HEK293 (cell line): ENCODE data around the gene OR1D2.
A peak's percentile ranks its signal among the peaks of the same experiment; 100 is the strongest.

ENCODE experiments used
- CTCF ChIA-PET: fragments of 350-600 bp; formaldehyde crosslinking; extraction: SDS; loops from one replicate; lab custom pipeline; 2021; ENCODE audit warnings: antibody characterized with exemption; lab: Yijun Ruan, JAX
- POLR2A ChIA-PET: fragments of 300-600 bp; formaldehyde crosslinking; extraction: SDS; loops from one replicate; lab custom pipeline; 2020; ENCODE audit warnings: antibody characterized with exemption, inconsistent platforms; lab: Yijun Ruan, JAX
- H3K27ac ChIP-seq: fragments of 200-500 bp; sonication (Bioruptor generic); 2 replicates; pipeline ENCODE4 v1.5.1; 2014; ENCODE audit warnings: low read depth, low read length, control low read depth, inconsistent platforms; ENCODE audit errors: extremely low read depth
- H3K36me3 ChIP-seq, 2 experiments: fragments of 200-500 bp in 1 of 2; sonication (Bioruptor generic) in 1 of 2; 1 replicate in 1 of 2; 2 replicates in 1 of 2; pipeline ENCODE4 v1.5.1; 2014 to 2017; ENCODE audit warnings: inconsistent platforms in 2 of 2, low read length in 2 of 2; ENCODE audit not compliant: control insufficient read depth in 2 of 2, insufficient read depth in 1 of 2
- H3K4me1 ChIP-seq: fragments of 200-500 bp; sonication (Bioruptor generic); 2 replicates; pipeline ENCODE4 v1.5.1; 2014; ENCODE audit warnings: mild to moderate bottlenecking, low read length, inconsistent platforms; ENCODE audit not compliant: control insufficient read depth, insufficient read depth
- H3K4me3 ChIP-seq: 2 replicates; pipeline ENCODE4 v1.5.1; 2011; ENCODE audit warnings: low read depth, mild to moderate bottlenecking, control low read depth, low read length, moderate library complexity
- H3K9me3 ChIP-seq: fragments of 200-500 bp; sonication (Bioruptor generic); 2 replicates; pipeline ENCODE4 v1.5.1; 2014; ENCODE audit warnings: low read depth, low read length, inconsistent platforms; ENCODE audit not compliant: control insufficient read depth, insufficient read depth
- FEZF1 ChIP-seq: fragments of 450-650 bp; formaldehyde crosslinking; IDR thresholded peaks from 2 replicates; pipeline ENCODE4 v1.5.1; 2016; ENCODE audit warnings: missing biosample characterization, missing genetic modification characterization
- HOXC10 ChIP-seq: sonication (generic); formaldehyde crosslinking; IDR thresholded peaks from 2 replicates; pipeline ENCODE4 v1.8.1; 2023; ENCODE audit warnings: mild to moderate bottlenecking, missing genetic modification reagents
- KLF10 ChIP-seq: fragments of 450-650 bp; IDR thresholded peaks from 2 replicates; pipeline ENCODE4 v1.5.1; 2018; ENCODE audit warnings: missing biosample characterization, mild to moderate bottlenecking, missing genetic modification characterization
- KLF8 ChIP-seq: fragments of 450-650 bp; formaldehyde crosslinking; IDR thresholded peaks from 2 replicates; pipeline ENCODE4 v1.5.1; 2016; ENCODE audit warnings: missing biosample characterization, missing genetic modification characterization
- RBAK ChIP-seq: fragments of 450-650 bp; formaldehyde crosslinking; IDR thresholded peaks from 2 replicates; pipeline ENCODE4 v1.5.1; 2016; ENCODE audit warnings: missing biosample characterization, missing genetic modification characterization
- REPIN1 ChIP-seq: fragments of 450-650 bp; formaldehyde crosslinking; IDR thresholded peaks from 2 replicates; pipeline ENCODE4 v1.5.1; 2017; ENCODE audit warnings: missing biosample characterization, missing genetic modification characterization, low read depth
- SCRT2 ChIP-seq: fragments of 450-650 bp; formaldehyde crosslinking; IDR thresholded peaks from 2 replicates; pipeline ENCODE4 v1.5.1; 2016; ENCODE audit warnings: missing biosample characterization, missing genetic modification characterization
- ZBTB20 ChIP-seq: fragments of 450-650 bp; formaldehyde crosslinking; IDR thresholded peaks from 2 replicates; pipeline ENCODE4 v1.5.1; 2016; ENCODE audit warnings: missing biosample characterization, missing genetic modification characterization
- ZBTB21 ChIP-seq: fragments of 450-650 bp; formaldehyde crosslinking; IDR thresholded peaks from 2 replicates; pipeline ENCODE4 v1.5.1; 2017; ENCODE audit warnings: missing biosample characterization, missing genetic modification characterization
- ZNF114 ChIP-seq: fragments of 450-650 bp; formaldehyde crosslinking; IDR thresholded peaks from 2 replicates; pipeline ENCODE4 v1.5.0; 2017; ENCODE audit warnings: missing biosample characterization, missing genetic modification characterization
- ZNF174 ChIP-seq: fragments of 450-650 bp; formaldehyde crosslinking; IDR thresholded peaks from 2 replicates; pipeline ENCODE4 v1.5.0; 2017; ENCODE audit warnings: missing biosample characterization, mild to moderate bottlenecking, missing genetic modification characterization
- ZNF211 ChIP-seq: fragments of 450-650 bp; formaldehyde crosslinking; IDR thresholded peaks from 2 replicates; pipeline ENCODE4 v1.5.1; 2016; ENCODE audit warnings: low read depth, missing biosample characterization, missing genetic modification characterization
- ZNF302 ChIP-seq: fragments of 450-650 bp; formaldehyde crosslinking; IDR thresholded peaks from 2 replicates; pipeline ENCODE4 v1.5.1; 2016; ENCODE audit warnings: missing biosample characterization, missing genetic modification characterization, low read depth
- ZNF350 ChIP-seq: fragments of 450-650 bp; formaldehyde crosslinking; IDR thresholded peaks from 2 replicates; pipeline ENCODE4 v1.5.0; 2017; ENCODE audit warnings: missing biosample characterization, mild to moderate bottlenecking, missing genetic modification characterization
- ZNF37A ChIP-seq: fragments of 450-650 bp; IDR thresholded peaks from 2 replicates; pipeline ENCODE4 v1.5.1; 2018; ENCODE audit warnings: missing biosample characterization, missing genetic modification characterization
- ZNF416 ChIP-seq: fragments of 450-650 bp; formaldehyde crosslinking; IDR thresholded peaks from 2 replicates; pipeline ENCODE4 v1.5.1; 2016; ENCODE audit warnings: missing biosample characterization, missing genetic modification characterization
- ZNF426 ChIP-seq: fragments of 450-650 bp; formaldehyde crosslinking; IDR thresholded peaks from 2 replicates; pipeline ENCODE4 v1.5.1; 2017; ENCODE audit warnings: missing biosample characterization, missing genetic modification characterization, mild to moderate bottlenecking, inconsistent platforms, moderate library complexity
- ZNF501 ChIP-seq: fragments of 450-650 bp; formaldehyde crosslinking; IDR thresholded peaks from 2 replicates; pipeline ENCODE4 v1.5.1; 2016; ENCODE audit warnings: missing biosample characterization, missing genetic modification characterization
- ZNF521 ChIP-seq: fragments of 450-650 bp; formaldehyde crosslinking; IDR thresholded peaks from 2 replicates; pipeline ENCODE4 v1.5.1; 2017; ENCODE audit warnings: missing biosample characterization, mild to moderate bottlenecking, missing genetic modification characterization
- ZNF548 ChIP-seq: fragments of 450-650 bp; formaldehyde crosslinking; IDR thresholded peaks from 2 replicates; pipeline ENCODE4 v1.5.1; 2016; ENCODE audit warnings: missing biosample characterization, missing genetic modification characterization
- ZNF610 ChIP-seq: fragments of 450-650 bp; formaldehyde crosslinking; IDR thresholded peaks from 2 replicates; pipeline ENCODE4 v1.5.1; 2016; ENCODE audit warnings: missing biosample characterization, missing genetic modification characterization, borderline replicate concordance
- ZNF654 ChIP-seq: fragments of 450-650 bp; formaldehyde crosslinking; IDR thresholded peaks from 2 replicates; pipeline ENCODE4 v1.5.1; 2016; ENCODE audit warnings: low read depth, missing biosample characterization, missing genetic modification characterization
- ZSCAN30 ChIP-seq: fragments of 450-650 bp; IDR thresholded peaks from 2 replicates; pipeline ENCODE4 v1.5.1; 2018; ENCODE audit warnings: missing biosample characterization, mild to moderate bottlenecking, missing genetic modification characterization, moderate library complexity
- TF ChIP-seq, protein P1 (sequence below): fragments of 450-650 bp; formaldehyde crosslinking; IDR thresholded peaks from 2 replicates; pipeline ENCODE4 v1.5.1; 2016; ENCODE audit warnings: missing biosample characterization, missing genetic modification characterization
- TF ChIP-seq, protein P2 (sequence below): fragments of 450-650 bp; formaldehyde crosslinking; IDR thresholded peaks from 2 replicates; pipeline ENCODE4 v1.5.1; 2016; ENCODE audit warnings: missing biosample characterization, missing genetic modification characterization
- TF ChIP-seq, protein P3 (sequence below): fragments of 450-650 bp; formaldehyde crosslinking; IDR thresholded peaks from 2 replicates; pipeline ENCODE4 v1.5.1; 2016; ENCODE audit warnings: missing biosample characterization, missing genetic modification characterization

Gene OR1D2

DNA sequence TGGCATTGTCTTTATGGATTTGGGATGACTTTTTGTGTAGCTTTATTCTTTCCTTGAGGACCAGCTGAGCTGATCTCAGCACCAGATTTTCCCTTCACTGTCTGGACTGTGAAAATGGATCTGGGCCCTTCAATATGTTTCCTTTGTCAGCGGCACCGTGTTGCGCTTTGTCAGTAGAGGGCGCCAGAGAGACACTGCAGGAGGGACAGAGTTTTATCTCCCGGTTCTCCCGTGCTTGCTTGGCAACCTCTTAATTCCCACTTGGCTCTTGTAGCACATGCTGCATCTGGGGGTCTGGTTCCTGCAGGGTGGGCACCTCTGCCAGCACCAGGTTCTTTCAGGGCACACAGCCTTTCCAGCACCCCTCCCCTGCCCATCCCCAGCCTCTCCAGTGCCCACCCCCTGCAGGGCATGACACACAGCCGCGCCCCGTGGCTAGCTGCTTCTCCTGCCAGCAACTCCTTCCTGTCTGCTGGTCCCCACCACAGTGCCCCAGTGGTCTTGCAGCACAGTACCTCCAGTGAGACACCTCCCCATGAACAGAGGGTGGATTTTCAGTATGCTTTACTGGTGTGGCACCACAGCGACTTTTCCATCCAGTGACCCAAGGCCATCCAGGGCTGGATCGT is 60.4 kb downstream of the OR1D2 start (continued):
- no peak for TF ChIP-seq KLF10 (tag by site-specific recombination)
- 0 out of 2 replicates have a peak, but pooled peaks have one; percentile 32 for TF ChIP-seq KLF8 (tag by site-specific recombination)
- TF ChIP-seq, protein P1, sequence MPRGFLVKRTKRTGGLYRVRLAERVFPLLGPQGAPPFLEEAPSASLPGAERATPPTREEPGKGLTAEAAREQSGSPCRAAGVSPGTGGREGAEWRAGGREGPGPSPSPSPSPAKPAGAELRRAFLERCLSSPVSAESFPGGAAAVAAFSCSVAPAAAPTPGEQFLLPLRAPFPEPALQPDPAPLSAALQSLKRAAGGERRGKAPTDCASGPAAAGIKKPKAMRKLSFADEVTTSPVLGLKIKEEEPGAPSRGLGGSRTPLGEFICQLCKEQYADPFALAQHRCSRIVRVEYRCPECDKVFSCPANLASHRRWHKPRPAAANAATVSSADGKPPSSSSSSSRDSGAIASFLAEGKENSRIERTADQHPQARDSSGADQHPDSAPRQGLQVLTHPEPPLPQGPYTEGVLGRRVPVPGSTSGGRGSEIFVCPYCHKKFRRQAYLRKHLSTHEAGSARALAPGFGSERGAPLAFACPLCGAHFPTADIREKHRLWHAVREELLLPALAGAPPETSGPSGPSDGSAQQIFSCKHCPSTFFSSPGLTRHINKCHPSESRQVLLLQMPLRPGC (tag by site-specific recombination) = no peak
- no peak for TF ChIP-seq ZNF37A
- no peak for TF ChIP-seq ZNF350
- no peak for TF ChIP-seq ZNF521
- TF ChIP-seq ZNF654 = peak; percentile 56
- TF ChIP-seq ZNF114 = no peak
- no peak for TF ChIP-seq ZNF416 (tag by site-specific recombination)
- no peak for TF ChIP-seq REPIN1 (tag by site-specific recombination)
- TF ChIP-seq FEZF1 = no peak
- no peak for TF ChIP-seq ZNF548 (tag by site-specific recombination)
- no peak for TF ChIP-seq ZNF302 (tag by site-specific recombination)

DNA sequence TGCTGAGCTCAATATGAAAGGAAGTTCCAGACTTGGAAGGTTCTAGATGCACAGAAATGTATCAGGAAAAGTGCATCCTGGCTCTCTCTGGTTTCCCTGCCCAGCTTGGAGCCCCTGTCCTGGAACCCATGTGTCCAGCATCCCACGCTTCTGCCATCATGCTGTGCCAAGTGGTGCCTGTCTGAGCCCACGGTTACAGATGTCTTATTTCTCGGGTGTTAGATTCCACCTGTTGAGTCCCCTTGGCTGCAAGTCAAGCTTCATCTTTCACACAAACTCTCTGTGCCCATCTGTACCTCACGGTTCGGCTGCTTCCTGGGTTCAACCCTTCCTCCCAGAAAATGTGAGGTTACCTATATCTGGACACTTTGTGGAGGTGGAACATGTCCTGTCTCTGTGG is 63.3 kb downstream of the OR1D2 start:
- H3K4me3 ChIP-seq = no peak overlapping the region
- H3K9me3 ChIP-seq = peaks cover 4% of the 10 kb centered on the region; the same call in 1 of the 2 replicates
- H3K27ac ChIP-seq = no peak overlapping the region
- POLR2A ChIA-PET = interaction anchor here (0.6 kb wide), 1 partner anchor 782 kb away, joined by 4 read pairs; no protein-coding TSS in a partner anchor
- no peaks in the 10 kb centered on the region for H3K36me3 ChIP-seq
- CTCF ChIA-PET = interaction anchor here (0.6 to 1.2 kb wide), 3 partner anchors 10 to 505 kb away, joined by 3 to 7 read pairs (median 4); no protein-coding TSS in a partner anchor
- TF ChIP-seq ZNF211 (tag by site-specific recombination) = no peak
- TF ChIP-seq, protein P2, sequence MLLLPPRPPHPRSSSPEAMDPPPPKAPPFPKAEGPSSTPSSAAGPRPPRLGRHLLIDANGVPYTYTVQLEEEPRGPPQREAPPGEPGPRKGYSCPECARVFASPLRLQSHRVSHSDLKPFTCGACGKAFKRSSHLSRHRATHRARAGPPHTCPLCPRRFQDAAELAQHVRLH = no peak
- peak; percentile 84 for TF ChIP-seq SCRT2 (tag by site-specific recombination)
- TF ChIP-seq ZNF174 (tag by site-specific recombination) = no peak
- TF ChIP-seq ZBTB21 (tag by site-specific recombination) = no peak
- no peak for TF ChIP-seq ZBTB20
- TF ChIP-seq ZNF610 (tag by site-specific recombination) = no peak
- TF ChIP-seq KLF10 (tag by site-specific recombination) = no peak
- TF ChIP-seq, all 188 proteins: peak for 1
- H3K4me1 ChIP-seq = no peaks in the 10 kb centered on the region

GRCh38 chr17:3039736-3040135 is 64.5 kb downstream of the OR1D2 start:
- H3K4me3 ChIP-seq = no peak overlapping the region
- CTCF ChIA-PET = interaction anchor here (0.7 to 1.5 kb wide), 3 partner anchors 9 to 85 kb away, joined by 5 to 8 read pairs (median 7); no protein-coding TSS in a partner anchor
- POLR2A ChIA-PET = interaction anchor here (0.7 to 0.8 kb wide), 3 partner anchors 9 to 251 kb away, joined by 3 to 8 read pairs (median 7); no protein-coding TSS in a partner anchor
- TF ChIP-seq FEZF1 (no peak), ZBTB21 (tag by site-specific recombination) (no peak), ZNF426 (no peak), RBAK (tag by site-specific recombination) (no peak), ZSCAN30 (tag by site-specific recombination) (no peak), ZNF501 (tag by site-specific recombination) (no peak), ZNF548 (tag by site-specific recombination) (no peak), HOXC10 (CRISPR knock-in tag) (no peak)
- TF ChIP-seq, protein P3, sequence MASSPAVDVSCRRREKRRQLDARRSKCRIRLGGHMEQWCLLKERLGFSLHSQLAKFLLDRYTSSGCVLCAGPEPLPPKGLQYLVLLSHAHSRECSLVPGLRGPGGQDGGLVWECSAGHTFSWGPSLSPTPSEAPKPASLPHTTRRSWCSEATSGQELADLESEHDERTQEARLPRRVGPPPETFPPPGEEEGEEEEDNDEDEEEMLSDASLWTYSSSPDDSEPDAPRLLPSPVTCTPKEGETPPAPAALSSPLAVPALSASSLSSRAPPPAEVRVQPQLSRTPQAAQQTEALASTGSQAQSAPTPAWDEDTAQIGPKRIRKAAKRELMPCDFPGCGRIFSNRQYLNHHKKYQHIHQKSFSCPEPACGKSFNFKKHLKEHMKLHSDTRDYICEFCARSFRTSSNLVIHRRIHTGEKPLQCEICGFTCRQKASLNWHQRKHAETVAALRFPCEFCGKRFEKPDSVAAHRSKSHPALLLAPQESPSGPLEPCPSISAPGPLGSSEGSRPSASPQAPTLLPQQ (tag by site-specific recombination) = no peak
- no peaks in the 10 kb centered on the region for H3K4me1 ChIP-seq
- H3K9me3 ChIP-seq = peaks cover 4% of the 10 kb centered on the region; the same call in 1 of the 2 replicates
- H3K36me3 ChIP-seq = no peaks in the 10 kb centered on the region
- no peak overlapping the region for H3K27ac ChIP-seq
